GM19467 (cell line): Measurements from ENCODE around the gene TMSB10.
"Not testable (repeated sequence)": the region's sequence is repeated elsewhere in the genome, so short reads cannot be mapped to it uniquely, and the experiment has no call there.

Source experiments
- ATAC-seq: cut with Tn5 transposase; IDR thresholded peaks from one replicate; pipeline ENCODE4 v1.9.1; 2021; ENCODE audit warnings: mild to moderate bottlenecking, moderate library complexity; ENCODE audit not compliant: unreplicated experiment

The TMSB10 gene

GRCh38 chr2:84900971-84901370 lies 4.5 kb upstream of the TMSB10 start:
- no peak for ATAC-seq

DNA sequence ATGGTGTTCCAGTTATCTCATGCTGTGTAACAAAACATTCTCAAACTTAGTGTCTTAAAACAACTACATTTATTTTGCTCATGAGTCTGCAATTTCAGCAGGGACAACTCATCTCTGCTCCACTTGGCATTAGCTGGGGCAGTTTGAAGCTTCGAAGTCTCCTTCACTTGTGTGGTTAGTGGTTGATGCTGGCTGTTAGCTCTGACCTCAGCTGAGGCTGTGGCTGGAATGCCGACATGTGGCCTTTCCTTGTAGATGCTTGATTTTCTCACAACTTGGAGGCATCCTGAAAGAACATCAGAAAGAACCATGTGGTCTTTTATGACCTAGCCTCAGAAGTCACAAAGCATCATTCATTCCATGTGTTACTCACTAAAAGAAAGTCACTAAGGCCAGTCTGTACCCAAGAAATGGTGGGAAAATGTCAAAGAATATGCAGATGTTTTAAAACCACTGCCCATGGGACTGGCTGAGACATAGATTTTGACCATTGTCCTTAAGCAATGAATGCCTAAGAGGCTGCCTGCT lies 3.8 kb upstream of the TMSB10 start:
- ATAC-seq: no peak

DNA sequence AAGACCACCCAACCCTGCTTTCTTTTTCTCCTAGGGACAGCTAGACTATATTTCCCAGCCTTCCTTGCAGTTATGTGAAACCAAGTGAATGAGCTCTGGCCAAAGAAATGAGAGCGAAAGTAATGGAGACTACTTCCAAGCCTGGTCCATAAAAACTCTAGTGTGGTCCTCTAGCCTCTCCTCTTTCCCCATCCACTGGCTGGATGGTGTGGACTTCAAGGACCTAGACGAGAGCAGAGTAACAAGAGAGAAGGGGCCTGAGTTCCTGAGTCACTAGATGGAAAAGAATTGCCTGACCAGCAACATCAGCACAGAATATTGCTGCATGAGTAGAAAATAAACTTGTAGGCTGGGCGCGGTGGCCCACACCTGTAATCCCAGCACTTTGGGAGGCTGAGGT lies 2.9 kb upstream of the TMSB10 start:
- no peak for ATAC-seq

DNA sequence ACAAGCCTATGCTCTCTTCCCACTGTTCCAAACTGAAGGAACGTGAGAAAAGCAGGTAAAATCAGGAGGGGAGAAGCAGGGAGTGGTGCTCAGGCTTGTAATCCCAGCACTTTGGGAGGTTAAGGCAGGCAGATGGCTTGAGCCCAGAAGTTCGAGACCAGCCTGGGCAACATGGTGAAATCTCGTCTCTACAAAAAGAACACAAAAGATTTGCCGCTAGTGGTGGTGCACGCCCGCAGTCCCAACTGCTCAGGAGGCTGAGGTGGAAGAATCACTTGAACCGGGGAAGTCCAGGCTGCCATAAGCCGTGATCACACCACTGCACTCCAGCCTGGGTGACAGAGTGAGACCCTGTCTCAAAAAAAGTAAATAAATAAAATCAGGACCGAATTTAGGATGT lies 1.3 kb upstream of the TMSB10 start:
- ATAC-seq: no peak

DNA sequence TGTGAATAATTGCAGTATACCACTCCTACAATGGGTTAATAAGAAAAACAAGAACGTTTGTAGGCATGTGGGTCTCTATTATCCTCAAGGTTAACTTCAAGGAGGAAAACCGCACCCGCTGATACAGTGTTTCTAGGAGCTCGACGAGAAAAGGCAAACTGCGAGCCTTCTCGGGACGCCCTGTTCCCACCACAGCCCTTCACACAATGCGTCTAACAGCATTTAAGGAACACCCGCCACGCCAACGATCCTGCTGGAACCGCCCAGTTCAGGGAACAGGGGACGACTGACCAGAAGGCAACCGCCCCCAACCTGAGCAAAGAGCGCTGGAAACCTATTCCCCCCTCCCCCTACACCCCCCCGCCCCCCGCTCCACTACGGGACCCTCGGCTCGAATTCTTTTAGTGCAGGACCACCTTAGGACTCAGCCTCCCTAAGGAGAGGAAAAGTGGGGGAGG lies 710 bp upstream of the TMSB10 start:
- ATAC-seq: no peak

DNA sequence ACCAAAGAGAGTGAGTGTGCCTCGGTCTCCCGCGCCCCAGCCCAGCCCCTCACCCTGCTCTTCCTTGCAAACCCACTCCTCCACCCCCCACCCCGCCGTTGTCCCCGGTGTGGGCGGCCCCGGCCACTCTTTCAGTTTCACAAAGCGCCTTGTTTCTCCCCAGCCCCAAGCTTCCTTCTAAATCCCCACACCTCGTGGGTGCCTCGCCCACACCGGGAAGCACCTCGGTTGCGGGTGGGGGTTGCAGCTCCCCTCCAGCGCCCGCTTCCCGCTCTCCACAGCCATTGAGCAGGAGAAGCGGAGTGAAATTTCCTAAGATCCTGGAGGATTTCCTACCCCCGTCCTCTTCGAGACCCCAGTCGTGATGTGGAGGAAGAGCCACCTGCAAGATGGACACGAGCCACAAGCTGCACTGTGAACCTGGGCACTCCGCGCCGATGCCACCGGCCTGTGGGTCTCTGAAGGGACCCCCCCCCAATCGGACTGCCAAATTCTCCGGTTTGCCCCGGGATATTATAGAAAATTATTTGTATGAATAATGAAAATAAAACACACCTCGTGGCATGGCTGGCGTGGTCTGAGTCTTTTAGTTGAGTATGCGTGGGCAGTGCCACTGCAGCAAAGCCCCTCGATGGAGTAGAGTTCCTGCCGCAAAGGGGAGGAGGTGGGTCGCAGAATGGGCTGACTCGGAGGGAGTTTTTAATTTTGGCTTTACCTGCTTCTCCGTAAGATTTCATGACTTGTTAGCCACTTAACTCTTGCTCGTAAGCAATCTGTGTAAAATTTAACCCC lies 848 bp downstream of the TMSB10 start:
- peak; percentile 16 for ATAC-seq

DNA sequence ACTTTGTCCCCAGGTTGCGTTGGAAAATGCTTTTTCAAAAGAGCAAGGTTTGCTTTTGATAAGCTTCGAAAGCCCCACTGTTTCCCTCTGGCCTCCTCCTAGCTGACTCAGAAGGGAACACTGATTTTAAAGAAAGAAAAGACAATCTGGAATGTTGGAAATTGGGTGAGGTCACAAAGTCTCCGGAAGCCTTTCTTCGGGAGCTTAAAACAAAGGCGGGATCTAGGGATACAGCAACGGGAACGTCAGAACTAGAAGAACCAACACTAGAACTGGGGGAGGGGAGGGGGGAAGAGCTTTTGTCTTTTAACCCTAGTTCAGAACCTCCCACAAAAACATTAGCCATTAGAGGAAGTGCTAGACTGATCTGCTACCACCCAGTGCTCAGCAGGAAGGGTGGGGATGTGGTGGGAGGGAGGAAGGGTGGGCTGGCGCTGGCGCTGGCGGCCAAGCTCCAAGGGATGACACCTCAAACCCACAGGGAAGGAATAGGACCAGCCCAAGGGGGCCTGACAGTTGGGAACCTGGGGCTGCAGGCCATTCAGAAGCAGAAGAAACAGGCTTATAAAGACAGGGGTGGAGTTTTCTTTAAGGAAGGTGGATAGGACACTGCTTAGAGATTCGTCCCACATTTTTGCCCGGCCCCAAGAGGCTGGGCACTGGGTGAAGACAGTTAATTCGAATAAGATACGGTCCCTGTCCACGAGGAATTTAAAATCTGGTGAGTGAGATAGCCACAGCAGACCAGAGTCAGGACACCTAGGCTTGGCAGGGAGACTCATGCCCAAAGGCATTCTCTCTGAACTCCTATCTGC lies 1.7 kb downstream of the TMSB10 start:
- peak; percentile 38 for ATAC-seq

GRCh38 chr2:84908948-84909713 lies 3.7 kb downstream of the TMSB10 start:
- ATAC-seq: no peak

DNA sequence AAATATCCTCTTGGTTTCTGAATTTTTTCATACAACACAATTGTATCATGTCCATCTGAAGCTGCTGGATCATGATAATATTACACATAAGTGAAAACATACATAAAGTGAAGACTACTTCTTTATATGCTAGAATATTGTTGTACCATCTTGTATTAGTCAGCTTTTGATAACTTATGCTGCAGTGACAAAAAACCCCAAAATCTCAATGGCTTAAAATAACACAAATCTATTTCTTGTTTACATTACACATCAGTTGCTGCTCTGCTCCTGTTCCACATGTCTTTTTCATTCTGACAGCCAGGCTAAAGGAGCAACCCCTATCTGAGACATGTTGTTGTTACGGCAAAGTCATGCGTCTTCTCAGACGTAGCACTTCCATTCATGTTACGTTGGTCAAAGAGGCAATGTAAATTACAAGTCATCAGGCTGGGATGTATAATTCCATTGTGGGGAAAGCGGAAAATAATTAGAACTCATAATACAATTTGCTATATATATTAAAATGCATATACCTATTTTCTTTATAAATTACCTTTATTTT lies 5.8 kb downstream of the TMSB10 start:
- no peak for ATAC-seq

- ATAC-seq: no peak
Measured at GRCh38 chr2:84912984-84913383, 7.5 kb downstream of the TMSB10 start.

GRCh38 chr2:84914334-84914733 lies 8.9 kb downstream of the TMSB10 start:
- no peak for ATAC-seq

DNA sequence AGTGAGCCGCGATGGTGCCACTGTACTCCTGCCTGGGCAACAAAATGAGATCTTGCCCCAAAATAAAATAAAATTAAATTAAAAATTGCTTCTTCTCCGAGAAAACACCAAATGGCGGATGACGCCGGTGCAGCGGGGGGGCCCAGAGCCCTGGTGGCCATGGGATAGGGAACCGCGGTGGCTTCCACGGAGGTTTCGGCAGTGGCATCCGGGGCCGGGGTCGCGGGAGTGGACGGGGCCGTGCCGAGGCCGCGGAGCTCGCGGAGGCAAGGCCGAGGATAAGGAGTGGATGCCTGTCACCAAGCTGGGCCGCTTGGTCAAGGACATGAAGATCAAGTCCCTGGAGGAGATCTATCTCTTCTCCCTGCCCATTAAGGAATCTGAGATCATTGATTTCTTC lies 10.2 kb downstream of the TMSB10 start:
- not testable (repeated sequence) for ATAC-seq

- not testable (repeated sequence) for ATAC-seq
Measured at GRCh38 chr2:84917821-84918220, 12.4 kb downstream of the TMSB10 start.

DNA sequence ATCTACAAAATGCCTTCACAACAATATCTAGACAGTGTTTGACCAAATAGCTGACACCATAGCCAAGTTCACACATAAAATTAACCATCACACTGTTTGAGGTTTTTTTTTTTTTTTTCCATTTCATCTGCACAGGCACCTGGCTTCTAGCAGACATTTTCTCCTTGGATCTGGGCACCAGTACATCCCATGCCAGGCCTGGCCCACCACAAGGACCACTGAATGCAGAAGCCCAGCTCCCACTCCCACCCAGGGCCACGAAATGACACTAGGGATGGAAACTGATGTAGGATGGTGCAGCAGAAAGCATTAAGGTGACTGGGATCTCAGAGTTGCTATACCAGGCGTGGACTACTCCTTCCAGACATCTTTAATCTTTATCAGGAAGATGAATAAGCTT lies 13.0 kb downstream of the TMSB10 start:
- no peak for ATAC-seq

DNA sequence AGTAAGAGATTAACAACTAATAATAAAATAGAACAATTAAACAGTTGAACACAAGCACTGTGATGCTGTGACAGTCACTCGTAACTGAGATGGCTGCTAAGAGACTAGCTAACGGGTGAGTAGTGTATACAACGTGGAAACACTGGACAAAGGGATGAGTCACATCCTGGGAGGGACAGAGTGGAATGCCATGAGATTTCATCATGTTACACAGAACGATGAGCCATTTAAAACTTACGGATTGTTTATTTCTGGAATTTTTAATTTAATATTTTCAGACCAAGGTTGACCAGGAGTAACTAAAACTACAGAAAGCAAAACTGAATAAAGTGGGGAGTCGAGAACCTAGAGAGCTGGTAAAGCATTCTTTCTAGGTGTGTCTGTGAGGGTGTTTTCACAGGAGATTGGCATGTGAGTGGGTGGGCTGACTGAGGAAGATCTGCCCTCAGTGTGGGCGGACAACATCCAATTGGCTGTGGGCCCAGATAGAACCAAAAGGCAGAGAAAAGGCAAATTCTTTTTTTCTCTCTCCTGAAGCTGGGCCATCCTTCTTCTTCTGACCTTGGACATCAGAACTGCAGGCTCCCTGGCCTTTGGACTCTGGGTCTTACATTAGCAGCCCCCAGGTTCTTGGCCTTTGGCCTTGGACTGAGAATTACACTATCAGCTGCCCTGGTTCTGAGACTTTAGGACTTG lies 14.6 kb downstream of the TMSB10 start:
- peak; percentile 39 for ATAC-seq

DNA sequence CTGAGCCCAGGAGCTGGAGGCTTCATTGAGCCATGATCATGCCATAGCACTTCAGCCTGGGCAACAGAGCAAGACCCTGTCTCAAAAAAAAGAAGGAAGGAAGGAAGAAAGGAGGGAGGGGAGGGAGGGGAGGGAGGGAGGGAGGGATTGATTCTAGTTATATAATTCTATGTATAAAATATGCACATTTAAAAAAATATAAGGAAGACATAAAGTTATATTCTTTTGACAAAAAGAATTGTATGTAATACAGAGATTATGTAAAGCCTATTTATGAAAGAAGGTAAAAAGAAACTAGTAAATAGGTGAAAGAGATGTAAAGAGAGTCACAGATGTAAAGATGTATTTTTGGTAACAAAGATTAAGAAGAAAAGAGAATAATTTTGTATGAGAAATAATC lies 17.6 kb downstream of the TMSB10 start:
- no peak for ATAC-seq

- ATAC-seq: peak; percentile 23
Measured at GRCh38 chr2:84924173-84925106, 19.0 kb downstream of the TMSB10 start.

DNA sequence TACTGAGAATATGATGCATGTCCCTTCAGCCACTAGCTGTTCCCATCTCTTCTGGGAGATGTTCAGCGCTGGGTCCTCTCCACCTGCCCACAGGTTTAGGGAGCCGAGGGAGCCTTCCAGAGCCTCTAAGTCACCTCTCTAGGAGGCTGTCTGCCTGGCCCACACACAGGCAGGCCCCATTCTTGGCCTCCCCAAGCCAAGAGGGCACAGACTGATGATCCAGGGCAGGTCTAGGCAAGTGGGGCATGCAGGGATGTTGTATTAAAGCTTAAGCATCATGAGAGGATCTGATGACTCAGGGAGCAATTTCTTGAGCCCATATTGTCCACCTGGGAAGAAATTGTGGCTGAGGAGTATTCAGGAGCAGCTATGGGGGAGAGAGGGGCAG lies 19.9 kb downstream of the TMSB10 start:
- no peak for ATAC-seq

DNA sequence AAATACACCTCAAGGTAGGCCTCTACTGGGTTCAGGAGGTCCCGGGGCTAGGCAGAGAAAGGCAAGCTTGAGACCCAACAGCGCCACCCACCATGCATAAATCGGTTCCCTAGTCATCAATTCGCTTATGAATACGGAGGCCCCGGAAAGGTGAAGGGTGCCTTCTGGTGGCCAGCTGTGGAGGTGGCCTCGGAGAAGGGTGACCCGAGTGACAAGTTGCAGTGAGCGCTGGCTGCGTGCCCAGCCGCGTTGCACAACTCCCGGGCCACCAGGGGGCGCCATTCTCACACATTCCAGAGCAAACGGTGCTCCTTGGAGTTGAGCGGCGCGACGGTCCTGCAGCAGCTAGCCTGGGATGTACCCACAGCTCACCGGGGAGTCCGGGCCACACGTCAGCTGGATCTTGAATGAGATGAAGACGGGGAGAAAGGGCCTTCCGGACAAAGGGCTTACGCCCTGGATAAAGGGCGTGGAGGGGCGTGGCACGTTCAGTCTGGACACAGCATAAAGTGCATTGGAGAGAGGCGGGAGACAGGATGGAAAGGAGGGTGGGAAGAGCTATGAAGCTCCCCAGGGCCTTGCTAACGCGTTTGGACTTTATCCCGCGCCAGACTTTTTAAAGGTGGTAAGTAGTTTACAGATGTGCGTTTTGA lies 20.4 kb downstream of the TMSB10 start:
- peak; percentile 77 for ATAC-seq
